GM04504 (cell line): Measurements from ENCODE around the gene CTBP1.

Experiments
- DNase-seq: peaks from one replicate; pipeline ENCODE4 v3.0.0-alpha.2; 2012; ENCODE audit warnings: low read depth

CTBP1 gene

DNA sequence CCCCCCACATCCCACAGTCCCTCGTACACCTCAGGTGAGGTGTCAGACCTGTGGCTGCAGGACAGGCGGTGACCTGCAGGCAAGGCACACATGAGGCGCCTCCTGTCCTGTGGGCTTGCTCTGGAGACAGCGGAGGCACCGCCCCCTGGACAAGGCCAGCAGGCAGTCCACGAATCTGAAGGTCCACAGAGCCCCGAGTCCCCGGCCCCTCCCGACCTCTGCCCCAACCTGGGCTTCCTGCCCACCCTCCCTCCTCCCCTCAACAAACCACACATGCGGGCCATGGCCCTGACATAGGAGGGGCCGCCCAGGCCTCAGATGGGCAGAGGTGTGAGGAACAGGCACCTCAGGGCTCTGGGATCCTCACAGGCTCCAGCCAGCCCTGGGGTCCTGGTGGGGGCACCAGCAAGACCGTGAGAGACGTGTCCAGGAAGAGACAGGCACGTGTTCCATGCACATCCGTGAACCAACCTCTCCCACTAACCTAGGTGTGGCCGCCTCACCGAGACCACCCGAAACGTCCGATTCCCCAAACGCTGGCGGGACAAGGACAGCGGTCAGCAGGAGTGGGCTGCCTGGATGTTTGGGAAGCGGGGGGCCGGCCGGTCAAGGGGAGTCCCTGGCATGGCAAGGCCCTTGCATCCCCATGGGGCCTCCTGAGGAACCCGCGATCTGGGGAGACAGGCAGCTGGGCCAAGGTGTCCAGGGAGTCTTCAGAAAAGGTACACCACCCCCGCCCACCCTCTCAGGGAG lies 25.8 kb downstream of the CTBP1 start:
- no peak for DNase-seq

DNA sequence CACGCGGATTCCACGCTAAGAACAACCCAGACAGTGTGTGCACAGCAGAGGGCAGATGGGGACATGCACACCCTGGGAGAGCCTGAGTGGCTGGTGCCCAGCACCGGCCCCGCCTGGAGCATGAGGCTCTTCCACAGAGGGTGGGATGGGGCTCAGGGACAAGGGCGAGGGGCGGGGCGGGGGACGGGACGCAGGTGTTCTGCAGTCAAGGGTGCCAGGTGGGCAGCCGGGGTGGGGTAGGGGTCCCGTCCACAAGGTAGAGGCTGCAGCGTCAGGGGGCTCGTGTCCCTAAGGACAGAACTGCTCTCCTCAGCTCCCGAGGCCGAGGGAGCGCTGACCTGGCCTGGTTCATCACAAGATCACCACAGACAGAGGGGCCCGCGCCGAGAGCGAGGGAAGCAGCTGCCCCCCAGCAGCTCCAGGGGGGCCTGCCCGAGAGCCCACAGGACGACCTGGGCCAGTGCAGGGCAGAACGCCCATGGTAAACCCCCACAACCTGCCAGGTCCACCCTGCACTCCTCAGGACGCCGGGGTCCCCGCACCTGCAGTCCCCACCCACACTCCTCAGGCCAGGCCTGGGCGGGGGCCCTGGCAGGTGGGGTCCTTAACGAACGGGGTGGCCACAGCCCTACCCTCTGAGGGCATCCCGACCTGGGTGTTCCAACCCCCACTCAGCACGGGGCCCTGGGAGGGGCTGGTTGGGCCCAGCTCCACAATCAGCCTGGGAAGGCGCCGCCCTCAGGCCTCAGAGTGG lies 26.7 kb downstream of the CTBP1 start:
- DNase-seq = no peak

DNA sequence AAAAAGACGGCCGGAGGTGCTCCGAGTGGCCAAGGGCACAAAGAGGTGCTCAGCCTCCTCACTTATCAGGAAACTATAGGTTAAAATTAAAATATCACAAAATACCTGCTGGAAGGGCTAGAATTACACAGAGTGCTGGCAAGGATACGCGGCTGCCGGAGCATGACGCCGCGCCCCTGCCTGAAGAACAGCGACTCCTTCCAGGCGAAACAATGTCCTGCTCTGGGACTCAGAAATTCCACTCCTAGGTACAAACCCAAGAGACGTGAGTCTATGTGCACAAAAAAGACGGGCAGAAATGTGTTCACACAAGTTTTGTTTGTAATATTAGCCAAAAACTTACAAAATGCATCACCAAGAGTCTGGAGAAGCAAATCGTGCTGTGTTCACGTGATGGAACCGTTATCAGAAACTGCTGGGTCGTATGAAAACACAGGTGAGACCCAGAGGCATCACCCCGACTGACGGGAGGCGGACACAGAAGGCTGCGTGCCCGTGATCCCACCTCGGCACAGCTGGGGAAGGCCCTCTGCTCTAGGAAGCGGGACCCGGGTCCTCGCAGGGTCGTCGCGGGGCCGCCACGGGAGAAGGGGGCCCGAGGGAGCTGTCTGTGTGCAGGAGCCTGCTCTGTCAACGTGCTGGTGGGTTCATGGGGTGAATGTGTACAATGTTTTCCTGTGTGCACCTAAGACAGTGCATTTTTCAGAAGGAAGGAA lies 27.6 kb downstream of the CTBP1 start:
- DNase-seq = no peak

DNA sequence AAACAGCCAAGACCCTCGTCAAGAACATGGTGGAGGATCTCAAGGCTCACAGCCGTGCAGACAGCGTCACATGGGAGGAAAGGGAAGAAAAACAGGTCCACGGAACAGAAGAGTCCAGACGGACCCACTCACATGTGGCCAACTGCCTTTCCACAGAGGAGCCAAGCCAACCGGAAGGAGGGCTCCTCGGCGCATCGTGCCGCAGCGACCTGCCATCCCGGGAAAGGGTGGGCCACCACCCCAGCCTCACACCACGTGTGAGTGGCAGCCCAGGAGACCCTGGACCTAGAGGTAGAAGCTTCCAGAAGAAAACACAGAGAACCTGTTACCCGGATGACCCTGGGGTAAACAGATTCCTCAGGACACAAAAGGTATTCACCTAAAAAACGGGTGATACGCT lies 28.4 kb downstream of the CTBP1 start:
- DNase-seq = no peak

DNA sequence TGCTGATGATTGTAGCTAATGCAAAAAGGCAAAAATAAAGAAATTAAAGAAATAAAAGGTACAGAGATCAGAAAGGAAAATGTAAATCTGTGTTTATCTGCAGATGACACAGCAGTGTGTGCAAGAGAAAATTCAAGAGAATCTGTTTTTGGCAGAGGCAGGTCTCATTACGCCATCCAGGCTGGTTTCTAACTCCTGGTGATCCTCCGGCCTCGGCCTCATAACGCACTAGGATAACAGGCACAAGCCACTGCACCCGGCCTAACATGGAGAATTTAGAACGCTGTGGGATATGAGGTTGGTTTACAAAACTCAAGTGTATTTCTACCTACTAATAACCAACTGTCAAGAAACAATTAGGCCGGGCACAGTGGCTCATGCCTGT lies 29.4 kb downstream of the CTBP1 start:
- no peak for DNase-seq

DNA sequence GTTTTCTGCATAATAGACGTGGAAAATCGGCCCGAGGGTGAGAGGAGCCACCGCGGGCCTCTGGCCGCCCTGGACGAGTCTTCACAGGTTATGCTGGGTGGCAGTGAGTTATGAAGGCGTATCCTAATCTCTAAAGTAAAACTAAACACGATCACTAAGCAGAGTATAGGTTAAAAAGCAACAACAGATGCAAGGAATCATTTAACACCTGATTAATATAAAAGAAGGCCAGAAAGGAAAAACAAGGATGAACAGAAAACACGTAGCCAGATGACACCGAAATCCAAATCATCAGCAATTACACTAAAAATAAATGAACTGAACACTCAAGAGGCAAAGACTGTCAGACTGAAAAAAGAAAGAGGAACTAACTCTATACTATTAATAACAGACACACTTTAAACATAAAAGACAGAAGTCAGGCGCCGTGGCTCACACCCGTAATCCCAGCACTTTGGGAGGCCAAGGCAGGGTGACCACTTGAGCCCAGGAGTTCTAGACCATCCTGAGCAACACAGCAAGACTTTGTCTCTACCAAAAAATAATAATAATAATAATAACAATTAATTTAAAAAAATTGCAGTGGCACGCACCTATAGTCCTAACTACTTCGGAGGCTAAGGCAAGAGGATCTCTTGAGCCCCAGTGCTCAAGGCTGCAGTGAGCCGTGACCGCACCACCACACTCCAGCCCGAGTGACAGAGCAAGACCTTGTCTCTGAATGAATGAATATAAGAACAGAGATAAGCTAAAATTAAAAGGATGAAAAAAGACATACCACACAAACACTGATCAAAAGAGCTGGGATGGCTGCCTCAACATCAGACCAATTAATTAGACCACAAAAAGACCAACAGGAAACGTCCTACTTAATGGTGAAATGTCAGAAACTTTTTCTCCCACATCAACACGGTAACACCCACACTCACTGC lies 30.0 kb downstream of the CTBP1 start:
- DNase-seq = no peak

DNA sequence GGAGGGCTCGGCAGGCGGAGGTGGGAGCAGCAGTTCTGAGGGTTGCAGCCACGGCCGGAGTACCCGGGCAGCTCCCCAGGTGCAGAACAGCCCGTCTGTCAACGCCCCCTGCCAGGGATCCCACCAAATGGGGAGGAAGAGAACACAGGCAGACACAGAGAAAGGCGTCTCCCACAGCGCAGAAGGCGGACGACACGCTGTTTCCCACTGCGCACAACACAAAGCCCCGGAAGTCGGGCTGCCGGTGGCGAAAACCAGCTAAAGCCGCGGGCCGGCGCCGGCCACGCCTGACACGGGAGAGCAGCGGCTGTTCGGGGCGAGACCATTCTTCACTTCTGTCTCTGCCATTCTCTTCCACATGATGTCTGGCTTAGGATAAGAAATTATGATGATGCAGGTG lies 31.6 kb downstream of the CTBP1 start:
- no peak for DNase-seq

DNA sequence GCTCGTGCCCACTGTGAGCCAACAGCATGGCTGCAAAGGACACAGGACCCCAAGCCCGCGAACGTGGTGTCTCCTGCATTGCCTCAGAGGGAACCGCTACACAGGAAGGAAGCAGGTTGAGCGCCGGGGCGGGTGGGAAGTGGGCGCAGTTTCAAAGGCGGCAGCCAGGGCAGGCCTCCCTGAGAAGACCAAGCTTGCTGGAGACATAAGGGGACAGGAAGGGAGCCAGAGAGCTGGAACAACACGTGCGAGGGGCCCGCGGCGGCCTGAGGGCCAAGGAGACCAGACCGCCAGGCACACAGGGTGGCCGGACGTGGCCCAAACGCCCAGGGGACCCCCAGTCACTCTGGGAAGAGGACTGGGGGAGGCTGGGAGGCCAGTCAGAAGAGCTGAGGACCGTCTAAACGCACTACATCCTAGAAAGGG lies 32.0 kb downstream of the CTBP1 start:
- DNase-seq = no peak

DNA sequence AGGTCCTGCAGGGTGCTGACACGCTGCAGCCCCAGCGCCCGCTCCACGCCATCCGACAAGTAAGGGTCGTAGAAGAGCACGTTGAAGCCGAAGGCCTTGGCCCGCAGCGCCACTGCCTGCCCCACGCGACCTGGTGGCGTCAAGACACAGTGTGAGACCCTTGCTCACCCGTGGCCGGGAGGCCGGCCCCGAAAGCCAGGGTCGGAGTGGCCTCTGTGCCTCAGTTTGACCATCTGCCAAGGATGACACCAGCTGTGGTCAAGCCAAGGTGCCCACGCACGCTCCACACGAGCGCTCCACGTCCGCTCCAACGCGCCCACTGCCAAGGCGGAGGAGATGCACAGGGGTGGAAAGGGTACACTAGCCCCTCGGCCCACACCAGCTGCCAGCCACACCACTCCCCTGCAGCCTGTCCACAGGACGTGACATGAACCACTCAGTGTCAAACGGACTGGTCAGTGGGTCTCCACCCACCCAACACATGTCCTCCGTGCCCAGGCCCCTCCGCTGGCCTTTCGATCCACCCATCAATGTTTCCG lies 32.8 kb downstream of the CTBP1 start:
- DNase-seq = no peak

DNA sequence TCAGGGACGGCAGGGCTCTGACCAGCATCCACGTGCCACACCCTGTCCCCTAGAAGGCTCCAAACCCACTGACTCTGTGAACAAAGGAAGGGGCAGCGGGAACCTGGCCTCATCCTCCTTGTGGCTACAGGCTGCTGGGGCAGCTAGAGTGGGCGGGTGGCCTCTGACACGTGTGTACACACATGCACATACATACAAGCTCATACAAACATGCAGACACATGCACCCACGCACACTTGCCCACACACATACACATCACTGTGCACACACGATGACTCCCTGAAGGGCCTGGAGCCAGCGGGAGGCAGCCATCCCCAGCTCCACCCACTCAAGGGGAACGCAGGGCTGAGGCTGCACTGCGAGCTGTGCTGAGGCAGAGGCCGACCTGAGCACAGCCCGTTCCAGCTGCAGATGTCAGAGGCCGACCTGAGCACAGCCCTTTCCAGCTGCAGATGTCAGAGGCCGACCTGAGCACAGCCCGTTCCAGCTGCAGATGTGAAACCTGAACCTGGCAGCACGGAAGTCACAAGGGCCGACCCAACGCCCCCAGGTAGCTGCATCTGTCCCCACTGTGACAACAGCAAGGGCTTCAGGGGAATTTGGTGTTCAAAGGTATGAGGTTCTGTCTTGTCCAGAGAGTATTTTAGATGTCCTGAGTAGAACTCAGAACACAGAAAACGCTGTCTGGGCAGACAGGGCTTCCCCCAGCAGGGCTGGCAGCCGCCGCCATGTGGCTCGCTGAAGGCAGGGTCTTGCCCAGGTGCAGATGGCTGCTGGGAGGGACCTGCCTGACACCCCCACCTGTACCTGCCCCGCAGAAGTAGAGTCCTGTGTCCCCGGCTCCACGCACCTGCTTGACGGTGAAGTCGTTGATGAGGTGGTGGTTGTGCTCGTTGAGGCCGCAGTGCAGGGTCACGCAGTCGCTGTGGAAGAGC lies 33.5 kb downstream of the CTBP1 start:
- DNase-seq = no peak

DNA sequence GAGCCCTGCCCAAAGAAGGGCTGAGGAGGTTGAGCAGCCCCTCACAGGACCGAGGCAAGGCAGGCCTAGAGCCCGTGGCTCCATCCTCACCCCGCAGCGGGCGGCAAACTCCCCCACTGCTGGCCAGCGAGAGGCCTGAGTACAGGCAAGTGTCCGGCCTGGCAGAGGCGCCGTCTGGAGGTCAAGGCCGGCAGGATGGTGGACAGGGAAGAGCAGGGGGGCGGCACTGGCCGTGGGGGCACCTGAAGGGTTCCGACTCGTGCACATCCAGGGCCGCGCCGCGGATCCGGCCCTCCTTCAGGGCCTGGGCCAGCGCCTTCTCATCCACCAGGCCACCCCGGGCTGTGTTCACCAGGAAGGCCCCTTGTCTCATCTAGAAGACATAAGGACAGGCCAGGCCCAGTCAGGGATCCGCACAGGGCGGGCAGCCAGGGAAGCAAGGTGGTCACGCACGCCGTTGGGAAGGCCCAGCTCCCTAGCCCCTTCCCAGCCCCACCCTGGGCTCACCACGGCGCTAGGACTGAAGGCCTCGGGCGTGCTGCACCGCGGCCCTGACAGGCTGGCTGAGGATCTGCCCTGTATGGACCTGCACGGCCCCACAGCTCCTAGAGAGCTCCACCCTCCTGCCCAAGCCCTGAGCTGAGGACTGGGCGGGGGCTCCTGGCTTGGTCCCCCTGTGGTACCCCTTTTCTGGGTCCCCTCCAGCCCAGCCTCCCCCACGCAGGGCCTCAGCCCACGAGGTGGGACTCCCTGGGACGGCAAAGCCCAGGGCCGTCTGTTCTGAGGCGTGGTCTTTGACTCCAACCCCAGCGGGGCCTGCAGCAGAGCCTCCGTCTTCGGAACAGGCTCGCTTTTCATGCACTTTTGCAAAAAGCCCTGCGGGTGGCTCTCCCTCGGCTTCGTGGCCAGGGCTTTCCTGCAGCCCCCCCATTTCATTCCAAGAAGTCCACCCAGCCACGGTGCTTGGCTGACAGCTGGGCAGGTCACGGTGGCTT lies 34.5 kb downstream of the CTBP1 start:
- no peak for DNase-seq

DNA sequence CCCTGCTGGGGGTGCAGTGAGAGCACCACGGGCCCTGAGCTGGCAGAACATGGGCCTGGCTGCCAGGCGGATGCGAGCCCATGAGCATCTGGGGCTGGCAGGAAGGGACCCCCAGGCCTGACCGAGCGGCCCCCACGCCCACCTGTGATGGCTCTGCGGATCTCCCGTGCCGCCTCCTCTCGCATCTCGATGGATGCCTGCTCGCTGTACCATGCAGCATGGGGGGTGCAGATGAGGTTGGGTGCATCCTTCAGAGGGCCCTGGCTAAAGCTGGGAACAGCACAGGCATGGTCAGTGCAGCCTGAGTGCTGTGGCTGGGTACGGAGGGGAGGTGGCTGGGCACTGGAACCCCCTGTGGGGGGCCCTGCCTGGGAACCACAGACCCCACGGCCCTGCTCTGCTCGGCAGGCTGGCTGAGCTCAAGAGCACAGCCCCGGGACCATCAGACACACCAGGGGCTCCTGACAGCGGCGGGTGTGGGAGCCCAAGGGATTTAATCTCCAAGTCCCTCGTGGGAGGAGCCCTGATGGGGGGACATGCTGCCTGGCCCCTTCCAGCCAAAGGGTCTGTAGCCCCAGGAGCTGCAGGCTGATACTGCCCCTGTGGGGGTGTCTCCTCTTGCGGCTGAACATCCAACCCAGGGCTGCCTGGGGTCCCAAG lies 35.5 kb downstream of the CTBP1 start:
- no peak for DNase-seq

DNA sequence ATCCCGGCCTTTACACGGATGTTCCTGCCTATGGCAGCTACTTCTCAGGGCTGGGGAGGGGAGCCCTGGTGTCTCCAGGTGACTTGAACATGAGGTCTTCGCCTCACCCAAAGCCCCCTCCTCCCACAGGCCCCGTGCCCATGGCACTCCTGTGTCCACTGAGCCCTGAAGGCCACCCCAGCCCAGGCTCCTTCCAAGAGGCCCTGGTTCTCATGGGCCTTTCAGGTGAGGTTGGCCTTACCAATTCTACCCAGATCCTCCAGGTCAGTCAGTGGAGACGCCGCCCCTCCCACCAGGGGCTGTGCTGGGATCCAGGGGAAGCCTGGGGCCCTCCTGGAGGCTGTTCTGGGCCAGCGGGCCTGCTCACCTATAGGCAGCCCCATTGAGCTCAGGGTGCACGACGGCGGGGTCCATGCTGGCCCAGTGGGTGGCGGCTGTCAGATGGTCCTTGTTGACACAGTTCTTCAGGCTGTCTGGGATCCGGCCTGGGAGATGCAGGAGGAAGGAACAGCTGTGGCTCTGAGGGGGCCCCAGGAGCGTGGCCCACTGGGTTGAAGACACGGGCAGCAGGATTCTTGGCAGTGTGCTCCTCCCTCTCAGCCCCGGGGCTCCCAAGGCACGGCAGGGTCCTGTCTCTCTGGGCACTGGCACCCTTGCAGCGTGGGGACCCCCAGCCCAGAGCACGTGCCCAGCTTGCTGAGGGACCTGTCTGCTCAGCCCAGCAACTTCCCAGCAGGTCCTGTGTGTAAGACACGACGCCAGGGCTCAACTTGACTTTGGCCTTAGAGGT lies 36.2 kb downstream of the CTBP1 start:
- no peak for DNase-seq

DNA sequence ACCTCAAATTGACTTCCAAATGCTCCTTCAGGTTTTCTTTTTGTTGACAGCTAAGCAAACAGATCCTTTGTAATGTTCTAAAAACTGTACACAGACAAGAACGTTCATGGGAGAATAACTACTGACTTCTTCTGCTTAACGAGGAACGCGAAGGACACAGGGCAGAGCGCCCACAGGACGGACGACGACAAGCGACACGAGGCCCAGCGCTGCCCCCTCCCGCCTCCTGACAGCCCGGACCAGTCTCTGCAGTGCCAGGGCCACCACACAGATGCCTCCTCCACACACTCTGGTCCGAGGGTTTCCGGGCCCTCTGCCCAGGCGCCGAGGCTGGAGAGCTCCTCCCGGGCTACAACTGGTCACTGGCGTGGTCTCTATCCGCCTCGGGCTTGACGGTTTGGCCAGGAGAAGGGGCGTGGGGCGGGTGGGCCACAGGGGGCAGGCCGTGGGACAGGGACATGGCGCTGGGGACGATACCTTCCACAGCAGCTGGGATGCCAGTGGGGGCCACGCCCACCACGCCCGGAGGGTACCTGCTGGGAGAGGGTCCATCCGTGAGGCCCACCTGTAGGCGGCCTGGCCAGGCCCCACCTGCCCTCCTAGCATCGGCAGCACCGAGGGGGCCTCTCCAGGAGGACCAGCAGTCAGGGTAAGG lies 36.9 kb downstream of the CTBP1 start:
- DNase-seq = no peak

DNA sequence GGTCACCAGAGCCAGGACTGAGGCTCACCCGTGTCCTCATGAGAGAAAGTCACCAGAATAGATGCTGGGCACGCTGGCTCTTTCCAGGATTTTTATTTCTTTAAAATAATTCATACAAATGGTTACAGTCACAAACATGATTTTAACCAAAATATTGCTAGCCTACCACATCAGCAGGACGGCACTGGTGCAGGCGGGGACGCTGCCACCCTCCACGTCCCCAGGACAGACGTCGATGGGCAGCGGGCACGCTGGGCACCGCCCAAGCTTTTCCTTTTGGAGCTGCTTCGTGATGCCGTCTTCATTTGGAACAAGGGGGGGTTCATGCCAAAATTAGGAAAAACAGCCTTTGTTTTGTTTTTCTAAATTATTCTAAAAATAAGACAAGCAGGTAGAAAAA lies 37.6 kb downstream of the CTBP1 start:
- DNase-seq = no peak

DNA sequence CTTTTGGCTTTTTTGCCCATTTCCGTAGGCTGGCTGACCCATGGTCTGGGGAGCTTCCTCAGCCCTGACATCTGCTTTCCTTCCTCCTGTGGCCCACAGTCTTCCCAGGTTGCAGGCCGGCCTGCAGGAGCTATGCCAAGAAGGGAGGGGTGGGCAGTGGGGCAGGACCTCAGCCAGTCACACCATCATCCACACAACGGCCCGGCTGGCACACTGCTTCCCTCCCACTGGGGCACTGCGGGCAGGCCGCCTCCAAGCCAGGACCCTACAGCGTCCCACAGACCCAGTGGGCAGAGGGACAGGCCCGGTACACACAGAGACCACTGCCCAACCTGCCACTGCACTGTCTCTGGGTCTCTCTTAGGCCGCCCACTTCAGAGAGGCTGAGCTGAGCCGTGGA lies 38.0 kb downstream of the CTBP1 start:
- DNase-seq = no peak

DNA sequence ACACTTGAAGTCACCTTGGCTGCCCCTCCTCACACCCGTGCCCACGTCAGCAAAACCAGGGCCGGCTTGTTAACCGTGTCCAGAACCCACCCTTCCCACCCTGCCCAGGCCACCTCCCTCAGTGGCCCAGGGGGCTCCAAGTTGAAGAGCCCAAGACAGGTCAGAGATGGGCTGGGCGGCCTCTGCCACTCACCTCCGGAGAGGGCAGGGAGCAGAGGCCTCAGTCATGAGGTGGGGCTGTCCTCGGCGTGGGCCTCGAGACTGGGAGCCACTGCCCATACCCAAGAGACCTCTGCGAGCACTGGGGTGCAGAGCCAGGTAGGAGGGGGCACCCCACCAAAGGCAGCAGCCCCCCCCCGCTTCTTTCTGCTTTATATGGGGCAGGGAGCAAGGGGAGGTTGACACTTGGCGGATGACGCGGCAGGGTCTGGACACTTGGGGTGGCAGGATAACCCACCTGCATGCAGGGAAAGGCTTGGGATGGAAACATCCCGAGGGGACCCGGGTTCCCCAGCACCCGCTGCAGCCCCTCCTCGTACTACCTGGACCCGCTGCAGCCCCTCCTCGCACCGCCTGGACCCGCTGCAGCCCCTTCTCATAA lies 38.6 kb downstream of the CTBP1 start:
- DNase-seq = no peak
